T-helper 22 cell (primary cell): ENCODE measurements around the gene SLC13A5.
"Not testable (repeated sequence)": the region's sequence is repeated elsewhere in the genome, so short reads cannot be mapped to it uniquely, and the experiment has no call there.

Source experiments
- DNase-seq: peaks from one replicate; pipeline ENCODE4 v3.0.0-alpha.2; 2020; ENCODE audit warnings: low read depth

The SLC13A5 gene

DNA sequence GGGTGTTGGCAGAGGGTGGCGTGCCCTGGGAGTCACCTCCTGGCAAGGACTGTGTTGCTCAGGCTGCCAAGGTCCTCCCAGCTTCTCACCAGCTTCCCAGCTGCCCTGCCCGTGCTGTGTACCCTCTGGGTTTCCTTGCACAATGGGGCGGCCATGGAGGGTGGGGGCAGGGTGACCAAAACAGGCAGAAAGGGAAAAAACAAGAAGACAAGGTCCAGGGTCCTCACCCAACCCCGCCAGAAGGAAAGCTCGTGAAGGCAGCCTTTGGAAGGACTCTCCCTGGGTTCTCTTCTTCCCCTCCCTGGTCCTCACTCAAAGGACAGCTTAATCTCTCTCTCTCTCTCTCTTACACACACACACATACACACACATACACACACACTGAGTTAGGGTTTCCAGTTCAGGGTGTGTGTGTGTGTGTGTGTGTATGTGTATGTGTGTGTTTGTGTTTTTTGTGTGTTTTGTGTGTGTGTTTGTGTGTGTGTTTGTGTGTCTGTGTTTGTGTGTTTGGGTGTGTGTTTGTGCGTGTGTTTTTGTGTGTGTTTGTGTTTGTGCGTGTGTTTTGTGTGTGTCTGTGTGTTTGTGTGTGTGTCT, 2.0 kb downstream of the SLC13A5 start:
- DNase-seq = no peak

DNA sequence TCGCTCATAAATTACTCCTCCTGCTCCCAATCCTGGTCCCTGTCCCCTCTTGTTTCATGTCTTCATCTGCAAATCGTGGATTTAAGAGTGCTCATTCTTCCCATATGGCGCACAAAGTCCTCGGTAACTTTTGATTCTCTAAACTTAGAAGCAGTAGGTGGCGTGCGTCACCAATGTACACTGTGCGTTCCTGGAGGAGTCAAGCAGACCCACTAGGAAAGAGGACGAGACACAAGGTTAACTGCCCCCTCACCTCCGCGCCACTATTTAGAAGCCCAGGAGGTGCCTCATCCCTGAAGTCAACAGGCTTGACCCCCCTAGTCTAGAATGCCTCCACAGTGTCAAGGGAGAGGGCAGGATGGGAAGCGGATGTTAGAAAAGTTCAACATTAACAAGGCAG, 2.9 kb downstream of the SLC13A5 start:
- no peak for DNase-seq

DNA sequence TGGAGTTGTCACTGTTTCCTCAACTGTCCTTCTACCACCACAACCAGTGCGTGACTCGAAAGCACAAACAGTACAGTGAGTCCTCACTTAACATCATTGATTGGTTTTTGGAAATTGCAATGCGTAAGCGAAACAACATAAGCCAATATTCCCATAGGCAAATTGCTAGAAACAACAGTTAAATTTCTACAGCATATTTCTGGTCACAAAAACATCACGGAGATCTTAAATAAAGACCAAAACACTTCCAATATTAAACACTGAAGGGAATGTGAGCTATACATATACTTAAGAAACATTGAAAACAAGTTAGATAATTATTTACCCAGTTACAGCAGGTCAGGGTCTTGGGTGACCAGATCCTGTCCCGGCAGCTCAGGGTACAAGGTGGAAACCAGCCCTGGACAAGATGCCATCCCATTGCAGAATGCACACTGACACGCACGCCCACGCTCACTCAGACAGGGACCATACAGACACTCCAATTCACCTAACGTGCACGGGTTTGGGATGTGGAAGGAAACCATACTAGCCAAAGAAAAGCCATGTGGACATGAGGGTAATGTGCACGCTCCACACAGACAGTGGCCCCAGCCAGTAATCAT, 4.7 kb downstream of the SLC13A5 start:
- no peak for DNase-seq

DNA sequence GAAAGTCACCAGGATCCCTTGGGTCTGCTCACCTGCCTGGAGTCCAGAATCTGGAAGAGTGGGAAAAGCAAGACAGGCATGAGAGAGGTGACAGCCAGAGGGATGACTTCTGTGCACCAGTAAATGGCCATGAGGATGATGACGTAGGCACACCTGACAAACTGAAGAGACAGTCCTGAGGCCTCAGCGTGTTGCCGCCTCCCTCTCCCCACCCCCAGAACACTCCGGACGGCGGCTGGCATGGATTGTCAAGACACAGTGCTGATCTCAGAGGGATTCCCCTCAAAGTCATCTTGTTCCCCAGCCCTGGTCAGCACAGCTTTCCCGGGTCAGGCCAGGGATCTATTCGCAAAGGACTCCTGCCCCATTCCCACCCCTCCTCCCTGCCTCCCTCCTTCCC, 6.2 kb downstream of the SLC13A5 start:
- no peak for DNase-seq

DNA sequence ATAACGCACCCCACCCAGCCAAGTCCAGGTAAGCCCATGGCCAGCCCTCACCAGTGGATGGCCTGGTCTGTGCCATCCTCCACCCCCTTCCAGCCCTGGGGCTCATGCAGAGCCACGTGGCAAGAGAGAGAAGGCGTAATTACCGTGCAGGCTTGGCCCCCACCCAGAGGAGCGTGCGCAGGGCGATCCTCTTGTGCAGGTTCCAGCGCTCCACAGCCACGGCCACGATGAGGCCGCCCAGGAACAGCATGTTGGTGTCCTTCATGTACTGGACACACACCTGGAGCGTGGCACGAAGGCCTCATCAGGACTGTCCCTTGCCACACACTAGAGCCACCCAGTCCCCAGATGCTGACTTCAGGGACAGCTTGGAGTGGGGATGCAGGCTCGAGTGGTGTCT, 6.7 kb downstream of the SLC13A5 start:
- DNase-seq = no peak

DNA sequence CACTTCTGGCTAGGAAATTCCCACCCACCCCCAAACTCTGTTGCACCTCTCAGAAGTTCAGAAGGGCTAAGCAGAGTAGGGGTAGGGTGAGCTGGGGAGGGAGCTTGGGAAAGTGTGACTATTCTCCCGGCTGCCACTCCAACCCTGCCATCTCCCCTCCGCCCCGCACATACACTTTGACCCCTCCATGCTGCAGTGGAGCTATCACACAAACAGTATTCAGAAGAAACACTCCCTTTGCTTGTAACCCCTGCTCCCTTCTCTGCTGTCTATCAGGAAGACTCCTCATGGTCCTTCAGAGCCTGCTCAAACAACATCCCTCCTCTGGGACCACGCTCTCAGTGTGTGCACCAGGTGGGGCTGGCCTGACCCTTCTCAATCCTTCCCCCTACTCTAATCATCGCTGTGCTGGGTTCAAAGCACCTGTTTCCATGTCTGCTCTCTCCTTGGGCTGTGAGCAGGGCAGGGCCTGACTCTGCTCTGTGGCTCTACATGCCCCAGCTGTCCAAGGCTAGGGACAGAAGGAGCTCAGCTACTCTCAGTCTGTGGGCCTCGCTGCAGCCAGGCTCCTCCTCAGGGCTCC, 8.6 kb downstream of the SLC13A5 start:
- DNase-seq = no peak

DNA sequence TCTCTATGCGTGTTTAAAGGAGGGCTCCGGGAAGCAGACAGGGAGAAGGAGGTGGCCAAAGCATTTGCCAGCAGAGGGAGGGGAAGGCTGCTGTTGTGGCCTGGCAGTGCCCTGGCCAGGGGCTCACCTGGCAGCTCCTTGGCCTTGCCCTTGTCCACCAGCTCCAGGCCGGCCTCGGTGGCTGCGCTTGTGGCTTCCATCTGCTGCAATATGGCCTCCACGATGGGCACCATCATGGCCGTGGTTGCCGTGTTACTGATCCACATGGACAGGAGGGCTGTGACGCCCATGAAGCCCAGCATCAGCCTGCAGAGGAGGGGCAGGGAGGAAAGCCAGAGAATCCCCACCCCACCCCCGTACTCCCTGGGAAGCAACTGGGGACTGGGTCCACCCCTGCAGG, 9.4 kb downstream of the SLC13A5 start:
- DNase-seq = no peak

DNA sequence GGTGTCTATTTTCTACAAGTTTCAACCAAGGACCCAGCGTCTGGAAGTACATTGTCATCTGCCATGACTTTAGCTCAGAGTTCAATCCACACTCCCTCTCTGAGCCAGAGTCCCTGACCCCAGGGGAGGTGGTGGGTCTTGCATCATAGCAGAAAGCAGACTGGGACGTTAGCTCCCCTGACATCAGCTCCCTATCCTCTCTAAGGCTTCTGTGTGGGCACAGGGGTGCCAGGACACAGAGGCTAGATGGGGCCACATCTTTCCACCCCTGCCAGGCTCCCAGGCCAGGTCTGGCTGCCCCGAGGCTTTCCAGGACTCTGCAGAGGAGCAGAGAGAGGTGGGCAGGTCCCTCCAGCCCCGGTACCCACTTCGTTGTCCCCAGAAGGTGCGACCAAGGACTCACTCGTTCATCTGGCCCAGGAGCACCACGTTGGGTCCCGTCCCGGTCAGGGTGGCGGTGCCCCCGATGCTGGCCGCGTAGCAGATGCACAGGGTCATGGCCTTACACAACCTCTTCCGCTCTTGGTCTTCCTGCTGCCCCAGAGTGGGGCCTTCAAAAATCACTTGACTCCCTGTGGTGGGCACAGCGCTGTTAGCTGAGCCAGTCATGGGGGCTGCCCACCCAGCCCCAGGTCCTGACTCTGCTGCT, 10.5 kb downstream of the SLC13A5 start:
- no peak for DNase-seq

DNA sequence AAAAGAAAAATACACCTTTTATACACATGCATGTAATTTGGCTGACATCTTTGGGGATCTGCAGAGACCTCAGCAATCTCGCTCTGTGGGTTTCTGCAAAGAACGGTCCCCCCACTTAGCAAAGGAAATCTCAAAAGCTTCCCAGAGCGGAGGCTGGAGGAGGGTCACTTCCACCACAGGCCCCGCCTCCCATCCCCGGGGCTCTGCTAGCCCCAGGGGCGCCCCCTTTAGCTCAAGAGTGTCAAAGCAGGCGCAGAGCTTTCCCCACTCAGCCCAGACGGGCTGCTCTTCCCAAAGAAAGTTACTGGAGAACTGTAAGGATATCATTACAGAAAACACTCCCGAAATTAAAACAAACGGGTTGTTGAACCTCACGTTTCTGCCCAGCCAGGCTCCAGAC, 11.4 kb downstream of the SLC13A5 start:
- DNase-seq = no peak

DNA sequence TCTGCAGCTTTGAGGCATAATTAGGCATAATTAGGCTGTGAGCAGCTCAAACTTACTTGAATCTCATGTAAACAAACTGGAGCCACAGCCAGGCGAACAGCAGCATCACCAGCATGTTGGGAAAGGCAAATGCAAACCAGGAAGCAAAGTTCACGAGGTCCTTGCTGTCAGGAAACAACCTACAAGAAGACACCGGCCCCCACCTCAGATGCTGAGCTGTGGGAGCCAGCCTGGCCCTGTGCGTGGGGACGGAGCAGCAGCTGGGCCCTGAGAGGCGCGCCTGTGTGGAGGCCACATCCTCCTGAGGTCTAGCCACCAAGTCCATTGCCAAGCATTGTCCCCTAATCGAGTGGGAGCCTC, 12.2 kb downstream of the SLC13A5 start:
- no peak for DNase-seq

DNA sequence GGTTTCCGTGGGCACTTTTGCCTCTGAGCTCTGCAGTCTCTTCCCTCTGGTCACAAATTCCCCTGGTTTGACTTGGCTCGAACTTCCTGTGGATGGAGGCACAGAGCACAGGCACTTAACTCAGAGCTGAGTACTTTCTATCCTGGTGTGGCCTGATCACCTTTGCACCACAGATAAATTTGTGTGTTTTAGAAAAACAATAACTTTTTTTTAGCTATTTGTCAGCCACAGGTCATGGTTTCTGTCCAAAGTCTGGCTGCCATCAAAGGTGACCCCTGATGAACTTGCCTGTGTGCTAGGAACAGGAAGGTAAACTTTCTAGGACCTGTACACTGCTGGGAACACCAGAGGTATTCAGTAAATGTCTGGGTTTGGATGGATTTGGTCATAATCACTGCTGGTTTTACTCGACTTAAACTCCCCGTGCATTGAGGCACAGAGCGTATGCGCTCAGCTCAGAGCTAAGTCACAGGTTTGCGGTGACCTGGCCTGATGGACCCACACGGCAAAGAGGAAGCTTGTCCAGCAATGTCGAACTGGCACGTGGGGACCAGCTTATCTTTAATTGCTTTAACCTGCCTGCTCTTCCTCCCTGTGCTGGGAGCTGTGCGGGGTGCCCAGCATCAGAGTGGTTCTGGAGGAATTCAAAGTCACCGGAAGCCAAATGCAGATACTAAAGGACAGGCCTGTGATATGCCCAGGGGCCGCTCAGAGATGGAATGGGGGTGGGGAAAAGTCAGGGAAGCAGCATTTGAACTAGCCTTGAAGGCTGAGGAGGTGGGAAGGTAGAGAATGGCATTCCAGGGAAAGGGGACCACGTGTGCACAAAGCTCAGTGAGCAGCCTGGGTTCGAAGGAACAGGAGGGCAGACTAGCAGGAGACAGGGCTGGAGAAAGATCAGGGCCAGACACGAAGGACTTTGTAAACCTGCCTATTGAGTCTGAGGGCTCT, 12.9 kb downstream of the SLC13A5 start:
- no peak for DNase-seq

DNA sequence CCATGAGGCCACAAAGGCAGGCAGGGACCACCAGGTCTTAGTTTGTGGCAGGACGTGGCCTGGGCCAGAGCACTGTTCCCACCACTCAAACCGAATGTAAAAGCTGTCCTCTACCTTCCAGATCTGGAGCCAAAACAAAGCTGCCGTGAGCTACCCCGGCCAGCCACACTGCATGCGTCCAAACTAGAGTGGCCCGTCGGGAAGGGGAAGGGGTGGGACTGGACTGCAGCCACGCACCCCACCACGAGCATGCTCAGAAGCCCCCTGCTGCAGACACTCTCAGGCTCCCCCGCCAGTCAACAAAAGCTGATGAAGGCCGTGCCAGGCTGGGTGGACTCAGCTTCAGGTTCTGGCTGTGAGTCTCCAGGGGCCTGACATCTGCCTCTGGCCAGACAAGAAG, 15.2 kb downstream of the SLC13A5 start:
- no peak for DNase-seq

DNA sequence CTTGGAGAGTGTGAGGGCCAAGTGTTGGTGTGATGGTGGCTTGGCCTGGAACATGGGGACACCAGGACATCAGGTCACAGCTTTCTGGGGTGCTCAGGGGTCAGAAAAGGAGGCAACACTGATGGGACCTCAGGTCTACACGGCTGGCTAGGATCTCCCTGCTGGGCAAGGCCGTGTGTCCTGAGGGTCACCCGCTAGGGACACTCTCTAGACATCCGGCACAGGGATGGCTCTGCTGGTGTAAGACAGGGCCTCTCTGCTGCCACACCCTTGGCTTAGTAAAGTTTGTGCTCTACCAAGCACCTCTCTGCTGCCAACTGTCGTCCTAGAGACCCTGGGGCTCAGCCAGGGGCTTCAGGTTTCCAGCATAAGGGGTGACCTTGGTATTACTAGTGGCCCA, 16.3 kb downstream of the SLC13A5 start:
- DNase-seq = no peak

DNA sequence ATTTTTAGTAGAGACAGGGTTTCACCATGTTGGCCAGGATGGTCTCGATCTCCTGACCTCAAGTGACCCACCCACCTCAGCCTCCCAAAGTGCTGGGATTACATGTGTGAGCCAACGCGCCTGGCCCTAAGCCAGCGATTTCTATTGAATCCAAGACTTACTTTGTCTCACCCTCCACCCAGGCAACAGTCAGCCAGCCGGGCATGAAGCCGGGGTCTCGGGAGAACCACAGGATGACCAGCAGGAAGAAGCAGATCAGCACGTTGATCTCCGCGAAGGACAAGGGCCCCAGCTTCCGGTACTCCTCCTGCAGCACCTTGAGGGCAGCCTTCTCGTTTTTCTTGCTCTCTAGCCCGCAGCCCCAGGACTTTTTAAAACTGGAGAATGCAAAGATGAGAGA, 17.6 kb downstream of the SLC13A5 start:
- DNase-seq = no peak

DNA sequence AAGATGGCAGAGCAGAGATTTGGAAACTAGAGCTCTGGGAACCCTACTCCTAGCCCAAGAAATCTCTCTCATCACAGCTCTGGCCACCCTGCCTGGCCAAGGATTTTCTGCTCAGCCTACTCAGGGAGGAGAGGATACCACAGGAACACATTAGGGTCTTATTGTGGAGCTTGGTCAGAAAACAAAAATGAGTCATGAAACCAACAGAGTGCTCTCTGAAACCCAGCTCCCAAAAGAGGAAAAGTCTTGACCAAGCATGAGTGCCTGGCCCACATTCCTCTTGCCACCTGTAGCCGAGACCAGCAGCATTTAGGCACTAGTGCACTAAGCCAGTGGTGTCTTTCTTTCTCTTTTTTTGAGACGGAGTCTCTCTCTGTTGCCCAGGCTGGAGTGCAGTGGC, 18.1 kb downstream of the SLC13A5 start:
- DNase-seq = no peak

DNA sequence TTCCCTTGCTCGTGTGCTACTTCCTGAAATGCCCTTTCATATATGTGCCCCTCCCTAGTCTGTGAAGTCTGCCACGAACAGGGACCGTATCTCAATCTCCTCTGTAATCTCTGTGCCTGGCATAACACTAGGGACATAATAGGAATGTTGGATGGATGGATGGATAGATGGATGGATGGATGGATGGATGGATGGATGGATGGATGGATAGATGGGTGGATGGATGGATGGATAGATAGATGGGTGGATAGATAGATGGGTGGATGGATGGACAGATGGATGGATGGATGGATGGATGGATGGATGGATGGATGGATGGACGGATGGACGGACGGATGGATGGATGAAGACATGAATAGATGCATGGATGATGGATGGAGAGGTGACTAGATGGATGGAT, 21.2 kb downstream of the SLC13A5 start:
- not testable (repeated sequence) for DNase-seq

DNA sequence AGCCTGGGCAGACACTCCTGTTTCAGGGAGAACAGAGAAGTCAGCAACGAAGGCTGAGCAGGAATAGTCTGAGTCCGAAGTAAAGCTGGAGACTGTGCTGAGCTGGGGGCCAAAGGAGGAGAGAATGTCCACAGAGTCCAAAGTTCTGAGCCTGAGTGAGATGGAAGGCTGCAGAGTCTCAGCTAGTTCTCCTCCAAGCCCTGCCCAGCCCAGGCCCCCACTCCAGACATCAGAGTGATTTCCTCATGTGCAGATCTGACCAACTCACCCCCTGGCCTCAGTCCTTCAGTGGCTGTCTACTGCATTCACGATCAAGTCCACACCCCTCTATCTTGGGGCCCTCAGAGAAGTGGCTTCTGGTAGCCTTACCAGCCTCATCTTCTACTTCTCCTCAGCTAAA, 21.6 kb downstream of the SLC13A5 start:
- DNase-seq = no peak

DNA sequence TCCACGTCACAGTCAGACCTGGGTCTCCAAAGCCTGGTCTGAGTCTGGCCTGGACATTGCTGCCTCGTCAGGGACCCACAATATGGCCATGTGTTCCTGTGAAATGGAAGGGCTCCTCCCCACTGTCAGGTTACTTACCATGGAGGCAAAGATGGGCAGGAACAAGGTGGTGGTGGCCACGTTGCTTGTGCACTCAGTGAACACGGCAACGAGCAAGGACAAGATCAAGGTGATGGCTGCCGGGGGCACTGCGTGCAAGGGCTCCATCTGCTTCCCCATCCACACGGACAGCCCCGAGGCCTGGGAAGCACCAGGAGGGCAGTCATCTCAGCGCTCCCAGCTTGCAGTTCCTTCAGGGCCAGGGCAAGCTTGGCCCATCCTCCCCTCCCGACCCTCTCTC, 22.5 kb downstream of the SLC13A5 start:
- no peak for DNase-seq

DNA sequence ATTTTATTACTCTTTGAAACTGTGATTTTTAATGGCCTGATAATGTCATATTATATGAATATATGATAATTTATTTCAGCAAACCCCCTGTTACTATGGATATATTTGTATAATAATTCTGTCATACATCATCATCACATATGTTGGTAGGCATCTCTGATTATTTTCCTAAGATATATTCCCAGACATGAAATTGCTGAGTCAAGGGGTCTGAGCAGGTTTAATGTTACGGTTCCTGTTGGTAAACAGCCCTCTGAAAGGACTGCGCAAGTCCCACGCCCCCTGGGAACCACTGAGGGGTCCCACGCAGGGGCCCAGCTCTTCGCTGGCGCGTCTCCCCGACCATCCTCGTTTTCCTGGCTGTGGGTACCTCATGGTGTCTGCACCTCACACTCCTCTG, 24.2 kb downstream of the SLC13A5 start:
- no peak for DNase-seq

DNA sequence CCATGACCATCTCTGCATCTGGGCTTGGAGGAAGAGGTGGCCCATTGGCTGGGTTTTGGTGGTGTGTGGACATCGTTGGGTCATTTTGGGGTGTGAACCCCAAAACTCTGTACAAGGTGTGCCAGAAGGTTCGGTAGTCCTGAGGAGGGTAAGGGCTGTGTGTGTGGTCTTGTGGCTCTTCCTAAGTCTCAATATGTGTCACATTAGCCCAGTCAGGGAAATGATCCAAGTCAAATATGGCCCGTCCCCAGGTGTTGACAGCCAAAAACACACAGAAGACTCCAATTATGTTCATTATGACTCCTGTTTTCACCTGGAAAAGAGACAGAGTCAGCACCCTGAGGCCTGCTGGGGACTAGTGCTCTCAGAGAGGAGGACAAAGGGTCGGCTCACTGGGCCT, 27.1 kb downstream of the SLC13A5 start:
- no peak for DNase-seq

DNA sequence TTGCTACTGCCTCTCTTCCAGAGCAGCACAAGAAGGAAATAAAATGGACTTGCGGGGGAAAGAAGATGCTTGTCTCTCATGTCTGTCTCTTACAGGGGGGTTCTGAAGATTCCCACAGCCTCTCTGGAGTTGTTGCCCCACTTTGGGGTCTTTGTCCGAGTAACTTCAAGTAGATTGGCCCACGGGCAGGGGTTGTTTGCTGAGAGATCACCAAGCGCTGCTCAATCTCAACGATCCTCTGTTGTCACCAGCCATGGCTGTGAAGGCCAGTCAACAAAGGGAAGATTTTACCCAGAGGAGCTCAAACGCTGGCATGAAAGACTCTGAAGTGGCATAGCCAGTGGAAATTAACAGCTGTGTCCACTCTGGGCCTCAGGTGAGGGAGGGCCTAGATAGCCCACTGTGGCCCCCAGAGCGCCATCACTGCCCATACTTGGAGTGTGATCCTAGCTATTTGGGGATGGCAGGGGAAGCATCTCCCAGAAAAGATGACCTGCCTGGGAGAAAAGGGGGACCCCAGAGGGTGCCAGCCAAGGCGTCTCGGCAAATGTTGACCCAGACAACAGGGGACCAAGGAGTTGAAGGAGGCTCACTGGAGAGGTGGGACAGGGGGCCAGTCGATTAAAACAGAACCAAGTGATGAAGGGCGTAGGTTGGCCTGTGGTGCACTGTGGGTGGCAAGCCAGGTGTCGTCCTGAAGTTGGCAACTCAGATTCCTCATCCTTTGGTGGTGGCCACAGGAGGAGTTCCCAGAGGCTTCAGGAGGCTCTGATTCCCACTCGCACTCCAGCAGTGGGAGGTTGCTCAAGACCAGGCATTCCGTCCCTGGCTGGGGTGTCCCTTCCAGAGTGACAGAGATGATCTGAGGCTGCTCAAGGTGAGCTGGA, 28.0 kb downstream of the SLC13A5 start:
- DNase-seq = no peak

DNA sequence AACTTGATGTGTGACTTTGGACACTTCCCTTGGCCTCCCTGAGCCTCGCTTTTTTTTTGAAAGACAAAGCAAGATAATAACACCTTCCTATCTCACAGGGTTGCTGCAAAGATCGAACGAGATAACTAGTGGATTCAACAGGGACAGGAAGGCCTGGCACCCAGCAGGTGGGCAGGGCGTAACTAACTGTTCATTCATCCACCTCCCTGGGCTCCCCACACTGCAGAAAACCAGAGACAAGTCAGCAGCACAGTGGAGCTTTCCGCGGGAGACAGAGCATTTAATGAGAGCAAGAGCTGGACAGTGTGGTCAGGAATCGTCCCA, 28.7 kb downstream of the SLC13A5 start:
- DNase-seq = no peak
